ENCODE data around the gene FRMD4A. TPM values are rescaled to one million over a fixed set of nuclear protein-coding genes. Genes with fewer than 3 reads are reported as not detected.

FRMD4A gene
- total and polyA plus RNA-seq, 2 experiments from 2014 or later: 5.4 to 10.3 TPM

- Histone ChIP-seq H3K79me2 (no peaks in the 10 kb centered on the region), H3K27ac (no peak overlapping the region), H3K9me3 (ENCODE audit: low read depth) (no peaks in the 10 kb centered on the region), H3K4me1 (ENCODE audit: insufficient read depth) (no peaks in the 10 kb centered on the region), H3K4me3 (no peak overlapping the region), H3K4me2 (no peak overlapping the region), H2AFZ (no peak overlapping the region), H3K36me3 (replicated peaks; ENCODE audit: insufficient read depth, low read depth) (no peaks in the 10 kb centered on the region), H3K27me3 (no peaks in the 10 kb centered on the region), H4K20me1 (ENCODE audit: insufficient read depth, poor library complexity, severe bottlenecking) (no peaks in the 10 kb centered on the region), H3K9me2 (replicated peaks; ENCODE audit: insufficient read depth) (no peaks in the 10 kb centered on the region)
- 84% methylated on average over 3 of the region's 3 CpGs for WGBS (ENCODE audit: low lambda C conversion rate, missing lambda C conversion rate)
- no peak for TF ChIP-seq EZH2 (IDR thresholded peaks at IDR 0.05; ENCODE audit: borderline replicate concordance)
- TF ChIP-seq EZH2phosphoT487 (IDR thresholded peaks at IDR 0.05; ENCODE audit: low read depth, severe bottlenecking, unreplicated experiment): no peak
- TF ChIP-seq, protein P1, sequence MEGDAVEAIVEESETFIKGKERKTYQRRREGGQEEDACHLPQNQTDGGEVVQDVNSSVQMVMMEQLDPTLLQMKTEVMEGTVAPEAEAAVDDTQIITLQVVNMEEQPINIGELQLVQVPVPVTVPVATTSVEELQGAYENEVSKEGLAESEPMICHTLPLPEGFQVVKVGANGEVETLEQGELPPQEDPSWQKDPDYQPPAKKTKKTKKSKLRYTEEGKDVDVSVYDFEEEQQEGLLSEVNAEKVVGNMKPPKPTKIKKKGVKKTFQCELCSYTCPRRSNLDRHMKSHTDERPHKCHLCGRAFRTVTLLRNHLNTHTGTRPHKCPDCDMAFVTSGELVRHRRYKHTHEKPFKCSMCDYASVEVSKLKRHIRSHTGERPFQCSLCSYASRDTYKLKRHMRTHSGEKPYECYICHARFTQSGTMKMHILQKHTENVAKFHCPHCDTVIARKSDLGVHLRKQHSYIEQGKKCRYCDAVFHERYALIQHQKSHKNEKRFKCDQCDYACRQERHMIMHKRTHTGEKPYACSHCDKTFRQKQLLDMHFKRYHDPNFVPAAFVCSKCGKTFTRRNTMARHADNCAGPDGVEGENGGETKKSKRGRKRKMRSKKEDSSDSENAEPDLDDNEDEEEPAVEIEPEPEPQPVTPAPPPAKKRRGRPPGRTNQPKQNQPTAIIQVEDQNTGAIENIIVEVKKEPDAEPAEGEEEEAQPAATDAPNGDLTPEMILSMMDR (IDR thresholded peaks at IDR 0.05; ENCODE audit: poor library complexity): no peak
- DNase-seq (ENCODE audit: low spot score): no peak
Observed at GRCh38 chr10:13917791-13918190, 412.9 kb downstream of the FRMD4A start.

GRCh38 chr10:13916384-13916947 is 414.3 kb downstream of the FRMD4A start:
- TF ChIP-seq, protein P1 (IDR thresholded peaks at IDR 0.05; ENCODE audit: poor library complexity): no peak
- H2AFZ ChIP-seq: no peak overlapping the region
- no peak overlapping the region for H3K27ac ChIP-seq
- H3K4me1 ChIP-seq (ENCODE audit: insufficient read depth): no peaks in the 10 kb centered on the region
- H3K36me3 ChIP-seq (replicated peaks; ENCODE audit: insufficient read depth, low read depth): no peaks in the 10 kb centered on the region
- H3K4me3 ChIP-seq: no peak overlapping the region
- no peak overlapping the region for H3K4me2 ChIP-seq
- H3K27me3 ChIP-seq: no peaks in the 10 kb centered on the region
- no peaks in the 10 kb centered on the region for H3K9me3 ChIP-seq (ENCODE audit: low read depth)
- H3K79me2 ChIP-seq: no peaks in the 10 kb centered on the region
- H3K9me2 ChIP-seq (replicated peaks; ENCODE audit: insufficient read depth): no peaks in the 10 kb centered on the region
- DNase-seq (ENCODE audit: low spot score): no peak
- WGBS (ENCODE audit: low lambda C conversion rate, missing lambda C conversion rate): 98% methylated on average over 4 of the region's 4 CpGs
- no peaks in the 10 kb centered on the region for H4K20me1 ChIP-seq (ENCODE audit: insufficient read depth, poor library complexity, severe bottlenecking)

- H3K27me3 ChIP-seq: no peaks in the 10 kb centered on the region
Observed at GRCh38 chr10:13915710-13916109, 415.0 kb downstream of the FRMD4A start.

More at GRCh38 chr10:13915710-13916109, 415.0 kb downstream of the FRMD4A start:
- H2AFZ ChIP-seq: no peak overlapping the region
- H3K9me3 ChIP-seq (ENCODE audit: low read depth): no peaks in the 10 kb centered on the region
- H3K4me3 ChIP-seq: no peak overlapping the region
- H3K36me3 ChIP-seq (replicated peaks; ENCODE audit: insufficient read depth, low read depth): no peaks in the 10 kb centered on the region
- no peak overlapping the region for H3K4me2 ChIP-seq
- H4K20me1 ChIP-seq (ENCODE audit: insufficient read depth, poor library complexity, severe bottlenecking): no peaks in the 10 kb centered on the region
- TF ChIP-seq EZH2phosphoT487 (IDR thresholded peaks at IDR 0.05; ENCODE audit: low read depth, severe bottlenecking, unreplicated experiment) (no peak), EZH2 (IDR thresholded peaks at IDR 0.05; ENCODE audit: borderline replicate concordance) (no peak)
- TF ChIP-seq, protein P1 (IDR thresholded peaks at IDR 0.05; ENCODE audit: poor library complexity): no peak
- no peaks in the 10 kb centered on the region for H3K4me1 ChIP-seq (ENCODE audit: insufficient read depth)
- H3K79me2 ChIP-seq: no peaks in the 10 kb centered on the region
- no peaks in the 10 kb centered on the region for H3K9me2 ChIP-seq (replicated peaks; ENCODE audit: insufficient read depth)
- 84% methylated on average over 7 of the region's 7 CpGs for WGBS (ENCODE audit: low lambda C conversion rate, missing lambda C conversion rate)
- H3K27ac ChIP-seq: no peak overlapping the region
- no peak for DNase-seq (ENCODE audit: low spot score)

Data from hepatocyte (in vitro differentiated cells).